IMR-90 (cell line): ENCODE results near the gene CDC42SE1. TPM values are rescaled to one million over a fixed set of nuclear protein-coding genes. Genes with fewer than 3 reads are reported as not detected.

Experiments used
- ATAC-seq: fragments of 200-7000 bp; cut with Tn5 transposase; 2 replicates; pipeline ENCODE4 v1.9.1; 2020; ENCODE audit warnings: low read depth, mild to moderate bottlenecking, moderate library complexity
- BruUV-seq: library from RNA; stranded (reverse); fragments of 400-500 nt; replicated peaks from 2 replicates; lab custom pipeline; 2021; lab: Mats Ljungman, UMichigan
- CTCF ChIA-PET: fragments of 300-600 bp; formaldehyde crosslinking; extraction: SDS; loops from one replicate; lab custom pipeline; 2021; ENCODE audit warnings: antibody characterized with exemption; lab: Yijun Ruan, JAX
- POLR2A ChIA-PET: fragments of 300-600 bp; sonication (Branson Sonifier 250); formaldehyde crosslinking; loops from one replicate; lab custom pipeline; 2022; ENCODE audit warnings: antibody characterized with exemption; ENCODE audit not compliant: unreplicated experiment; lab: Charles Lee
- DNase-seq: peaks from one replicate; pipeline ENCODE4 v3.0.0; 2013
- H2AFZ ChIP-seq: replicated peaks from 2 replicates; pipeline ENCODE3; 2013; ENCODE audit warnings: low read length, mild to moderate bottlenecking; ENCODE audit not compliant: poor library complexity
- H2AK5ac ChIP-seq: 2 replicates; pipeline ENCODE4 v1.6.1; 2013; ENCODE audit warnings: low read depth, low read length, inconsistent platforms
- H2AK9ac ChIP-seq: replicated peaks from 2 replicates; pipeline ENCODE3; 2013; ENCODE audit warnings: mild to moderate bottlenecking, low read depth, low read length, moderate library complexity; ENCODE audit not compliant: poor library complexity
- H2BK120ac ChIP-seq: 2 replicates; pipeline ENCODE4 v1.6.1; 2013; ENCODE audit warnings: low read depth, low read length, inconsistent platforms
- H2BK15ac ChIP-seq: 3 replicates; pipeline ENCODE4 v1.6.1; 2013; ENCODE audit warnings: low read depth, low read length, inconsistent platforms
- H2BK20ac ChIP-seq: 2 replicates; pipeline ENCODE4 v1.6.1; 2013; ENCODE audit warnings: low read depth, mild to moderate bottlenecking, inconsistent platforms, low read length, moderate library complexity
- H2BK5ac ChIP-seq: 2 replicates; pipeline ENCODE4 v1.6.1; 2013; ENCODE audit warnings: mild to moderate bottlenecking, low read depth, low read length, inconsistent platforms; ENCODE audit not compliant: poor library complexity, severe bottlenecking
- H3K14ac ChIP-seq: replicated peaks from 2 replicates; pipeline ENCODE4 v1.6.1; 2013; ENCODE audit warnings: low read depth, low read length, inconsistent platforms
- H3K18ac ChIP-seq: 2 replicates; pipeline ENCODE4 v1.6.1; 2013; ENCODE audit warnings: low read depth, low read length, control low read depth
- H3K23ac ChIP-seq: 2 replicates; pipeline ENCODE4 v1.6.1; 2013; ENCODE audit warnings: low read depth, low read length, inconsistent platforms
- H3K27ac ChIP-seq: 2 replicates; pipeline ENCODE4 v1.5.1; 2013; ENCODE audit warnings: mild to moderate bottlenecking, control low read depth, low read length; ENCODE audit not compliant: insufficient read depth
- H3K27me3 ChIP-seq: 2 replicates; pipeline ENCODE4 v1.6.1; 2013; ENCODE audit warnings: low read length; ENCODE audit not compliant: control insufficient read depth, insufficient read depth
- H3K36me3 ChIP-seq: 2 replicates; pipeline ENCODE4 v1.6.1; 2013; ENCODE audit warnings: low read length, mixed read lengths; ENCODE audit not compliant: control insufficient read depth, insufficient read depth
- H3K4ac ChIP-seq: 2 replicates; pipeline ENCODE4 v1.6.1; 2013; ENCODE audit warnings: low read depth, low read length, inconsistent platforms
- H3K4me1 ChIP-seq: 2 replicates; pipeline ENCODE4 v1.6.1; 2013; ENCODE audit warnings: low read length, mixed read lengths; ENCODE audit not compliant: control insufficient read depth, insufficient read depth
- H3K4me2 ChIP-seq: 2 replicates; pipeline ENCODE4 v1.6.1; 2013; ENCODE audit warnings: low read depth, mild to moderate bottlenecking, control low read depth, low read length, moderate library complexity
- H3K4me3 ChIP-seq: 2 replicates; pipeline ENCODE4 v1.5.1; 2013; ENCODE audit warnings: low read depth, mild to moderate bottlenecking, control low read depth, low read length, moderate library complexity; ENCODE audit not compliant: insufficient read depth
- H3K56ac ChIP-seq: 2 replicates; pipeline ENCODE4 v1.6.1; 2013; ENCODE audit warnings: low read length, inconsistent platforms; ENCODE audit not compliant: insufficient read depth; ENCODE audit errors: extremely low read depth
- H3K79me1 ChIP-seq, 2 experiments: 2 replicates each; pipeline ENCODE4 v1.6.1; 2013; ENCODE audit warnings: low read length in 2 of 2, inconsistent platforms in 1 of 2, low read depth in 1 of 2
- H3K9ac ChIP-seq: 2 replicates; pipeline ENCODE4 v1.6.1; 2013; ENCODE audit warnings: low read depth, low read length, control low read depth
- H3K9me1 ChIP-seq: 2 replicates; pipeline ENCODE4 v1.6.1; 2013; ENCODE audit warnings: low read length, inconsistent platforms; ENCODE audit not compliant: insufficient read depth
- H3K9me3 ChIP-seq: 2 replicates; pipeline ENCODE4 v1.6.1; 2013; ENCODE audit warnings: low read length; ENCODE audit not compliant: control insufficient read depth, insufficient read depth
- H4K20me1 ChIP-seq: 2 replicates; pipeline ENCODE4 v1.6.1; 2013; ENCODE audit warnings: low read length, inconsistent platforms; ENCODE audit not compliant: insufficient read depth
- H4K5ac ChIP-seq: 2 replicates; pipeline ENCODE4 v1.6.1; 2013; ENCODE audit warnings: mild to moderate bottlenecking, low read depth, low read length, control low read depth
- H4K8ac ChIP-seq, 2 experiments: 2 replicates each; pipeline ENCODE4 v1.6.1; 2013; ENCODE audit warnings: low read depth in 2 of 2, low read length in 2 of 2, control low read depth in 1 of 2, inconsistent platforms in 1 of 2
- H4K91ac ChIP-seq: 2 replicates; pipeline ENCODE4 v1.6.1; 2013; ENCODE audit warnings: low read depth, low read length, inconsistent platforms; ENCODE audit not compliant: insufficient read depth
- BHLHE40 ChIP-seq: fragments of 150-350 bp; IDR thresholded peaks from 2 replicates; pipeline ENCODE4 v1.6.1; 2016; ENCODE audit warnings: mild to moderate bottlenecking, low read depth, low read length
- MAZ ChIP-seq: IDR thresholded peaks from 2 replicates; pipeline ENCODE4 v1.6.1; 2012; ENCODE audit warnings: low read depth, mild to moderate bottlenecking, low read length, improper control_type of control experiment, moderate library complexity, borderline replicate concordance
- MXI1 ChIP-seq: IDR thresholded peaks from 2 replicates; pipeline ENCODE4 v1.6.1; 2012; ENCODE audit warnings: low read depth, mild to moderate bottlenecking, low read length, moderate library complexity, borderline replicate concordance
- POLR2A ChIP-seq: IDR thresholded peaks from 2 replicates; pipeline ENCODE4 v1.6.1; 2012; ENCODE audit warnings: mild to moderate bottlenecking, low read depth, low read length
- RAD21 ChIP-seq: IDR thresholded peaks from 2 replicates; pipeline ENCODE4 v1.6.1; 2012; ENCODE audit warnings: low read length, improper control_type of control experiment
- SMC3 ChIP-seq: fragments of 150-350 bp; IDR thresholded peaks from 2 replicates; pipeline ENCODE4 v1.6.1; 2016; ENCODE audit warnings: low read depth, mild to moderate bottlenecking, antibody characterized with exemption, low read length, moderate library complexity
- WGBS, 2 experiments: methylation state at CpG; one replicate each; pipeline versions ENCODE4 v1.1.5 to v1.1.7; 2013; ENCODE audit warnings: missing lambda C conversion rate in 2 of 2; ENCODE audit not compliant: insufficient read length in 1 of 2; ENCODE audit errors: extremely low coverage in 2 of 2; 5-methylcytosine and 5-hydroxymethylcytosine counted together
- dilution Hi-C: fragments of 300-500 bp; cut with HindIII; formaldehyde crosslinking; loops from one replicate; pipeline ENCODE4 v1.14.3; 2018; ENCODE audit warnings: low sequenced_read_pairs; ENCODE audit not compliant: unreplicated experiment
- in situ Hi-C: fragments of 300-500 bp; cut with MboI; formaldehyde crosslinking; loops from 3 replicates; pipeline ENCODE4 v1.14.3; 2019; ENCODE audit warnings: low sequenced_read_pairs, inconsistent platforms, mixed read lengths
- intact Hi-C: fragments of 100-400 bp; cut with micrococcal nuclease; formaldehyde crosslinking; loops from 2 replicates; pipeline ENCODE4 v1.10.0; 2022
- polyA plus RNA-seq, 3 experiments: library from polyadenylated mRNA; depleted of rRNA; stranded (reverse); fragments of >200 nt; gene quantifications; 2 replicates each; pipeline ENCODE4 v1.2.3, GENCODE V29; 2012; ENCODE audit warnings: low replicate concordance in 1 of 3
- total RNA-seq: library from RNA; depleted of rRNA; stranded (reverse); fragments of >200 nt; gene quantifications from 2 replicates; pipeline ENCODE4 v1.2.3, GENCODE V29; 2012

CDC42SE1 gene
- total and polyA plus RNA-seq, 2 of the 4 experiments (the other 2 are of a cell fraction), result 47.0 to 58.5 TPM

DNA sequence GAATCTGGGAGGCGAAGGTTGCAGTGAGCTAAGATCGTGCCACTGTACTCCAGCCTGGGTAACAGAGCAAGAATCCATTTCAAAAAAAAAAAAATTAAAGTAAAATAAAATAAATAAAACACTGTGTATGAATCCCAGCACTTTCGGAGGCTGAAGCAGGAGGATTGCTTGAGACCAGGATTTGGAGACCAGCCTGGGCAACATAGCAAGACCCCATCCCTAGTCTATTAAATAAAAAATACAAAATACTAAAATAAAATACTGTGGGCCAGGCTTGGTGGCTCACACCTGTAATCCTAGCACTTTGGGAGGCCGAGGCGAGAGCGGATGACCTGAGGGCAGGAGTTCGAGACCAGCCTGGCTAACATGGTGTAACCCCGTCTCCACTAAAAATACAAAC, 27.3 kb downstream of the CDC42SE1 start:
- Histone ChIP-seq H3K23ac (no peak overlapping the region), H4K8ac (no peak overlapping the region), H3K14ac (no peak overlapping the region), H3K18ac (no peak overlapping the region), H2AFZ (no peak overlapping the region), H2BK120ac (no peak overlapping the region), H3K4ac (no peak overlapping the region), H2BK5ac (no peak overlapping the region), H3K4me1 (no peaks in the 10 kb centered on the region), H3K9ac (no peak overlapping the region), H3K27ac (no peak overlapping the region), H3K4me3 (no peak overlapping the region), H3K4me2 (no peak overlapping the region), H3K9me1 (no peaks in the 10 kb centered on the region), H3K56ac (no peak overlapping the region), H2BK15ac (no peak overlapping the region), H2AK9ac (no peak overlapping the region), H2AK5ac (no peak overlapping the region), H4K91ac (no peak overlapping the region), H3K36me3 (peaks cover 29% of the 10 kb centered on the region), H3K27me3 (no peaks in the 10 kb centered on the region), H3K79me1 (no peaks in the 10 kb centered on the region), H2BK20ac (no peak overlapping the region), H4K5ac (no peak overlapping the region), H3K9me3 (no peaks in the 10 kb centered on the region), H4K20me1 (no peaks in the 10 kb centered on the region)
- dilution Hi-C loops, result no loop called here
- ATAC-seq, result no peak
- no peak for DNase-seq
- ChIA-PET CTCF (interaction anchor here (0.6 kb wide), 1 partner anchor 146 kb away, joined by 4 read pairs; no protein-coding TSS in a partner anchor), POLR2A (no interaction called here)
- intact Hi-C loops, result no loop called here
- in situ Hi-C loops, result loop anchor here (10.0 kb wide), 1 partner anchor 57 kb away; the partner anchor contains the start of gene CERS2
- no CpG with 5 or more reads among the region's 8 CpGs for WGBS, 2 experiments
- TF ChIP-seq MAZ (no peak), POLR2A (no peak), SMC3 (no peak), MXI1 (no peak), BHLHE40 (no peak), RAD21 (no peak)
- BruUV-seq, result no TSS peak
